AG09309 (cell line): ENCODE data around the gene DLX6.

Experiments used
- DNase-seq: peaks from one replicate; pipeline ENCODE4 v3.0.0-alpha.2; 2010; ENCODE audit warnings: low read depth
- H3K4me3 ChIP-seq: 2 replicates; pipeline ENCODE4 v1.5.1; 2011; ENCODE audit warnings: mild to moderate bottlenecking, low read depth, low read length, moderate library complexity; ENCODE audit not compliant: control insufficient read depth
- CTCF ChIP-seq: IDR thresholded peaks from 2 replicates; pipeline ENCODE4 v1.5.1; 2011; ENCODE audit warnings: mild to moderate bottlenecking, low read depth, low read length, inconsistent platforms; ENCODE audit not compliant: insufficient read depth, control insufficient read depth; ENCODE audit errors: missing control alignments

The DLX6 gene

GRCh38 chr7:97018791-97019531, 13.6 kb downstream of the DLX6 start:
- DNase-seq, result no peak
- TF ChIP-seq CTCF, result no peak
- no peak overlapping the region for H3K4me3 ChIP-seq

DNA sequence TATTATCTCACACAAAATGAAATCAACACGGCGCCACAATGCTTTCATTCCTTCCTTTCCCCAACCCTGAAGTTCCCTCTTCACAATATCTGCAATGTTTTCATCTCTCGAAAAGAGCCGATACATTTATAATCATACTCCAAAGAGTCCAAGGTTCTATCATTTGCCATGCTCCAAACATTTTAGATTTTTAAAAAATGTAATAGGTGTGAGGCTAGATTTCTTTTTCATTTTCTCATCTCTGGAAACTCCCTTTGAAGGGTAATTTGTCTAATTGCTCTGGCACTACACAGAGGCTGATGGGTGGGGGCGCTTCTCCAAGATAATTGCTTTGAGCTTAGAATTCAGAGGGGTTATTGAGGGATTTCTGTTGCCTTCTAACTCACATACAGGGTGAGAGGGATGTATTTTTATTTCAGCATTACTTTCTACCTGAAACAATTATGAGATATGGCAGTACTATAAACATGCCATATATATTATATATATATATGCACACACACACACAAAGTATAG, 14.4 kb downstream of the DLX6 start:
- no peak overlapping the region for H3K4me3 ChIP-seq
- no peak for TF ChIP-seq CTCF
- no peak for DNase-seq

GRCh38 chr7:97020601-97020995, 15.2 kb downstream of the DLX6 start:
- TF ChIP-seq CTCF, result no peak
- DNase-seq, result no peak
- no peak overlapping the region for H3K4me3 ChIP-seq

DNA sequence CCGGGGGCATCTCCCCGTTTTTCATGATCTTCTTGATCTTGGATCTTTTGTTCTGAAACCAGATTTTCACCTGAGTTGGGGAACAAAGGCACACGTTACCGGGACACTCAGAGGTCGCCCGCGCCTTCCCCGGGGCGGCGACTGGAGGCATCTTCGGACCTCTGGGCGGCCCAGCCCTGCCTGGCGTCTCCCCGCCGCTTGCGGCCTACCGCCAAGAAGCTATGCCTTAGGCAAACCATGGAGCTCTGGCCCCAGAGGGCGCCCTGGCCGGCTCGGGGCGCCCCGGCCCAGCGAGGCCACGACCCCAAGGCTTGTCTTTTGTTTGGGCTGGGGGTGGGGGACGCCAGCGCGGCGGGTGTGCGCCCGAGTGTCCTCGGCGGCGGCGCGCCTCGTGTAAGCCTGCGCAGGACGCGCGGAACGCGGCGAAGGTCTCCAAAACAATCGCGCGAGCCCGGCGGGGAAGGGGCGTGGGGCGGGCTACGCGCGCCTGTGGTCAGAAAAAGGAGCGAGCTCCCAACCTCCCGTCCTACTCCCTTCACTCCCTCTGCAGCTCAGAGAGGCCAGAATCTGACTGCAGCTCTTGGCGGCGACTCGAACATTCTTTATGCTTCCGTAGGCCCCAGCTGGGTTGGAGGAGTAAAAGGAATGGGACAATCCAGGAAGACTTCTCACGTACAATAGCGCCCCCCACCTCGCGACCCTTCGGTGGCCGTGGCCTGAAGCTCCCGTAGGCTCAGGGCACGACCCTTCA, 15.8 kb downstream of the DLX6 start:
- DNase-seq, result no peak
- H3K4me3 ChIP-seq, result no peak overlapping the region

DNA sequence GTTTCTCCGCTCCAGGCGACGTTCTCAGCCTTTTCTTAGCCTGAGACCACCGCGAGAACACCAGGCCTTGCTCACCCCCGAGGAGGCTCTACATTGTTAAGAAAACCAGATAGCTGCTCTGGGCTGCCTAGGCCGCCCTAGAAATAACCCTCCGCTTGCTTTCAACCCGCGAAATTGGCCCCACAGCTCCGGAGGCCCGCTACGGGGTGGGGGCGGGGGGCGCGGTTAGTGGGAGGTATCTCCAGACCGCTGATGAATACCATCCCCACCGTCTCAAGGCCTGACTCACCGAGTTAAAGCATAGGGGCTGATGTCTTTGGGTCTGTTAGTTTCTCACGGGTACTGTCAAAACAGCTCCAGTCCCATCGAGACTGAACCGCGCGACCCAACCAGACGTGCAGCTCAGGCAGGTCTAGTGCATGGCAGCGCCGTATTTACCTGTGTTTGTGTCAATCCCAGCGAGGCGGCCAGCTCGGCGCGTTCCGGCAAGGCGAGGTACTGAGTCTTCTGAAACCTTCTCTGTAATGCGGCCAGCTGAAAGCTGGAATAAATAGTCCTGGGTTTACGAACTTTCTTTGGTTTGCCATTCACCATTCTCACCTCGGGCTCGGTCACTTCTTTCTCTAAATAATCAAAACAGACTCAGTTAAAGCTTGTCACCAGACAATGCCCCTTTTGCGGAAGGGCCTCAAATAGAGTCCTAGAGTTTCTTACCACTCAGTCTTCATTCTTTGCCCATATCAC, 16.6 kb downstream of the DLX6 start:
- TF ChIP-seq CTCF, result no peak
- DNase-seq, result no peak
- H3K4me3 ChIP-seq, result no peak overlapping the region

More for the DNA sequence above, 15.8 kb downstream of the DLX6 start:
- no peak for TF ChIP-seq CTCF

- no peak overlapping the region for H3K4me3 ChIP-seq
- no peak for DNase-seq
- no peak for TF ChIP-seq CTCF
These were observed 17.3 kb downstream of the DLX6 start for GRCh38 chr7:97022491-97023306.
